IMR-90 (cell line): ENCODE results near the gene ACTMAP. TPM values are rescaled to one million over a fixed set of nuclear protein-coding genes. Genes with fewer than 3 reads are reported as not detected.

Source experiments
- ATAC-seq: fragments of 200-7000 bp; cut with Tn5 transposase; 2 replicates; pipeline ENCODE4 v1.9.1; 2020; ENCODE audit warnings: low read depth, mild to moderate bottlenecking, moderate library complexity
- BruUV-seq: library from RNA; stranded (reverse); fragments of 400-500 nt; replicated peaks from 2 replicates; lab custom pipeline; 2021; lab: Mats Ljungman, UMichigan
- CTCF ChIA-PET: fragments of 300-600 bp; formaldehyde crosslinking; extraction: SDS; loops from one replicate; lab custom pipeline; 2021; ENCODE audit warnings: antibody characterized with exemption; lab: Yijun Ruan, JAX
- POLR2A ChIA-PET: fragments of 300-600 bp; sonication (Branson Sonifier 250); formaldehyde crosslinking; loops from one replicate; lab custom pipeline; 2022; ENCODE audit warnings: antibody characterized with exemption; ENCODE audit not compliant: unreplicated experiment; lab: Charles Lee
- DNase-seq: peaks from one replicate; pipeline ENCODE4 v3.0.0; 2013
- H2AFZ ChIP-seq: replicated peaks from 2 replicates; pipeline ENCODE3; 2013; ENCODE audit warnings: low read length, mild to moderate bottlenecking; ENCODE audit not compliant: poor library complexity
- H2AK5ac ChIP-seq: 2 replicates; pipeline ENCODE4 v1.6.1; 2013; ENCODE audit warnings: low read depth, low read length, inconsistent platforms
- H2AK9ac ChIP-seq: replicated peaks from 2 replicates; pipeline ENCODE3; 2013; ENCODE audit warnings: mild to moderate bottlenecking, low read depth, low read length, moderate library complexity; ENCODE audit not compliant: poor library complexity
- H2BK120ac ChIP-seq: 2 replicates; pipeline ENCODE4 v1.6.1; 2013; ENCODE audit warnings: low read depth, low read length, inconsistent platforms
- H2BK15ac ChIP-seq: 3 replicates; pipeline ENCODE4 v1.6.1; 2013; ENCODE audit warnings: low read depth, low read length, inconsistent platforms
- H2BK20ac ChIP-seq: 2 replicates; pipeline ENCODE4 v1.6.1; 2013; ENCODE audit warnings: low read depth, mild to moderate bottlenecking, inconsistent platforms, low read length, moderate library complexity
- H2BK5ac ChIP-seq: 2 replicates; pipeline ENCODE4 v1.6.1; 2013; ENCODE audit warnings: mild to moderate bottlenecking, low read depth, low read length, inconsistent platforms; ENCODE audit not compliant: poor library complexity, severe bottlenecking
- H3K14ac ChIP-seq: replicated peaks from 2 replicates; pipeline ENCODE4 v1.6.1; 2013; ENCODE audit warnings: low read depth, low read length, inconsistent platforms
- H3K18ac ChIP-seq: 2 replicates; pipeline ENCODE4 v1.6.1; 2013; ENCODE audit warnings: low read depth, low read length, control low read depth
- H3K23ac ChIP-seq: 2 replicates; pipeline ENCODE4 v1.6.1; 2013; ENCODE audit warnings: low read depth, low read length, inconsistent platforms
- H3K27ac ChIP-seq: 2 replicates; pipeline ENCODE4 v1.5.1; 2013; ENCODE audit warnings: mild to moderate bottlenecking, control low read depth, low read length; ENCODE audit not compliant: insufficient read depth
- H3K27me3 ChIP-seq: 2 replicates; pipeline ENCODE4 v1.6.1; 2013; ENCODE audit warnings: low read length; ENCODE audit not compliant: control insufficient read depth, insufficient read depth
- H3K36me3 ChIP-seq: 2 replicates; pipeline ENCODE4 v1.6.1; 2013; ENCODE audit warnings: low read length, mixed read lengths; ENCODE audit not compliant: control insufficient read depth, insufficient read depth
- H3K4ac ChIP-seq: 2 replicates; pipeline ENCODE4 v1.6.1; 2013; ENCODE audit warnings: low read depth, low read length, inconsistent platforms
- H3K4me1 ChIP-seq: 2 replicates; pipeline ENCODE4 v1.6.1; 2013; ENCODE audit warnings: low read length, mixed read lengths; ENCODE audit not compliant: control insufficient read depth, insufficient read depth
- H3K4me2 ChIP-seq: 2 replicates; pipeline ENCODE4 v1.6.1; 2013; ENCODE audit warnings: low read depth, mild to moderate bottlenecking, control low read depth, low read length, moderate library complexity
- H3K4me3 ChIP-seq: 2 replicates; pipeline ENCODE4 v1.5.1; 2013; ENCODE audit warnings: low read depth, mild to moderate bottlenecking, control low read depth, low read length, moderate library complexity; ENCODE audit not compliant: insufficient read depth
- H3K56ac ChIP-seq: 2 replicates; pipeline ENCODE4 v1.6.1; 2013; ENCODE audit warnings: low read length, inconsistent platforms; ENCODE audit not compliant: insufficient read depth; ENCODE audit errors: extremely low read depth
- H3K79me1 ChIP-seq, 2 experiments: 2 replicates each; pipeline ENCODE4 v1.6.1; 2013; ENCODE audit warnings: low read length in 2 of 2, inconsistent platforms in 1 of 2, low read depth in 1 of 2
- H3K9ac ChIP-seq: 2 replicates; pipeline ENCODE4 v1.6.1; 2013; ENCODE audit warnings: low read depth, low read length, control low read depth
- H3K9me1 ChIP-seq: 2 replicates; pipeline ENCODE4 v1.6.1; 2013; ENCODE audit warnings: low read length, inconsistent platforms; ENCODE audit not compliant: insufficient read depth
- H3K9me3 ChIP-seq: 2 replicates; pipeline ENCODE4 v1.6.1; 2013; ENCODE audit warnings: low read length; ENCODE audit not compliant: control insufficient read depth, insufficient read depth
- H4K20me1 ChIP-seq: 2 replicates; pipeline ENCODE4 v1.6.1; 2013; ENCODE audit warnings: low read length, inconsistent platforms; ENCODE audit not compliant: insufficient read depth
- H4K5ac ChIP-seq: 2 replicates; pipeline ENCODE4 v1.6.1; 2013; ENCODE audit warnings: mild to moderate bottlenecking, low read depth, low read length, control low read depth
- H4K8ac ChIP-seq, 2 experiments: 2 replicates each; pipeline ENCODE4 v1.6.1; 2013; ENCODE audit warnings: low read depth in 2 of 2, low read length in 2 of 2, control low read depth in 1 of 2, inconsistent platforms in 1 of 2
- H4K91ac ChIP-seq: 2 replicates; pipeline ENCODE4 v1.6.1; 2013; ENCODE audit warnings: low read depth, low read length, inconsistent platforms; ENCODE audit not compliant: insufficient read depth
- BHLHE40 ChIP-seq: fragments of 150-350 bp; IDR thresholded peaks from 2 replicates; pipeline ENCODE4 v1.6.1; 2016; ENCODE audit warnings: mild to moderate bottlenecking, low read depth, low read length
- FOS ChIP-seq: fragments of 150-350 bp; IDR thresholded peaks from 2 replicates; pipeline ENCODE4 v1.6.1; 2016; ENCODE audit warnings: low read depth, low read length
- MAFK ChIP-seq: IDR thresholded peaks from 2 replicates; pipeline ENCODE4 v1.6.1; 2012; ENCODE audit warnings: low read depth, low read length, improper control_type of control experiment
- MAZ ChIP-seq: IDR thresholded peaks from 2 replicates; pipeline ENCODE4 v1.6.1; 2012; ENCODE audit warnings: low read depth, mild to moderate bottlenecking, low read length, improper control_type of control experiment, moderate library complexity, borderline replicate concordance
- MXI1 ChIP-seq: IDR thresholded peaks from 2 replicates; pipeline ENCODE4 v1.6.1; 2012; ENCODE audit warnings: low read depth, mild to moderate bottlenecking, low read length, moderate library complexity, borderline replicate concordance
- RCOR1 ChIP-seq: IDR thresholded peaks from 2 replicates; pipeline ENCODE4 v1.6.1; 2012; ENCODE audit warnings: mild to moderate bottlenecking, low read length, improper control_type of control experiment; ENCODE audit not compliant: insufficient replicate concordance
- RFX5 ChIP-seq: IDR thresholded peaks from 2 replicates; pipeline ENCODE4 v1.8.0; 2012; ENCODE audit warnings: low read depth, mild to moderate bottlenecking, low read length, moderate library complexity
- SMC3 ChIP-seq: fragments of 150-350 bp; IDR thresholded peaks from 2 replicates; pipeline ENCODE4 v1.6.1; 2016; ENCODE audit warnings: low read depth, mild to moderate bottlenecking, antibody characterized with exemption, low read length, moderate library complexity
- WGBS, 2 experiments: methylation state at CpG; one replicate each; pipeline versions ENCODE4 v1.1.5 to v1.1.7; 2013; ENCODE audit warnings: missing lambda C conversion rate in 2 of 2; ENCODE audit not compliant: insufficient read length in 1 of 2; ENCODE audit errors: extremely low coverage in 2 of 2; 5-methylcytosine and 5-hydroxymethylcytosine counted together
- dilution Hi-C: fragments of 300-500 bp; cut with HindIII; formaldehyde crosslinking; loops from one replicate; pipeline ENCODE4 v1.14.3; 2018; ENCODE audit warnings: low sequenced_read_pairs; ENCODE audit not compliant: unreplicated experiment
- in situ Hi-C: fragments of 300-500 bp; cut with MboI; formaldehyde crosslinking; loops from 3 replicates; pipeline ENCODE4 v1.14.3; 2019; ENCODE audit warnings: low sequenced_read_pairs, inconsistent platforms, mixed read lengths
- intact Hi-C: fragments of 100-400 bp; cut with micrococcal nuclease; formaldehyde crosslinking; loops from 2 replicates; pipeline ENCODE4 v1.10.0; 2022
- polyA plus RNA-seq, 3 experiments: library from polyadenylated mRNA; depleted of rRNA; stranded (reverse); fragments of >200 nt; gene quantifications; 2 replicates each; pipeline ENCODE4 v1.2.3, GENCODE V29; 2012; ENCODE audit warnings: low replicate concordance in 1 of 3
- total RNA-seq: library from RNA; depleted of rRNA; stranded (reverse); fragments of >200 nt; gene quantifications from 2 replicates; pipeline ENCODE4 v1.2.3, GENCODE V29; 2012
- TF ChIP-seq, protein P1 (sequence below): fragments of 150-350 bp; IDR thresholded peaks from 2 replicates; pipeline ENCODE4 v1.6.1; 2017; ENCODE audit warnings: mild to moderate bottlenecking, antibody characterized with exemption, low read length, low read depth
- TF ChIP-seq, protein P2 (sequence below): conservative IDR thresholded peaks from 2 replicates; pipeline ENCODE4 v1.5.1; 2012; ENCODE audit warnings: mild to moderate bottlenecking, low read depth, low read length, improper control_type of control experiment

The ACTMAP gene
- total and polyA plus RNA-seq, 2 of the 4 experiments (the other 2 are of a cell fraction): 0.54 to 5.4 TPM

DNA sequence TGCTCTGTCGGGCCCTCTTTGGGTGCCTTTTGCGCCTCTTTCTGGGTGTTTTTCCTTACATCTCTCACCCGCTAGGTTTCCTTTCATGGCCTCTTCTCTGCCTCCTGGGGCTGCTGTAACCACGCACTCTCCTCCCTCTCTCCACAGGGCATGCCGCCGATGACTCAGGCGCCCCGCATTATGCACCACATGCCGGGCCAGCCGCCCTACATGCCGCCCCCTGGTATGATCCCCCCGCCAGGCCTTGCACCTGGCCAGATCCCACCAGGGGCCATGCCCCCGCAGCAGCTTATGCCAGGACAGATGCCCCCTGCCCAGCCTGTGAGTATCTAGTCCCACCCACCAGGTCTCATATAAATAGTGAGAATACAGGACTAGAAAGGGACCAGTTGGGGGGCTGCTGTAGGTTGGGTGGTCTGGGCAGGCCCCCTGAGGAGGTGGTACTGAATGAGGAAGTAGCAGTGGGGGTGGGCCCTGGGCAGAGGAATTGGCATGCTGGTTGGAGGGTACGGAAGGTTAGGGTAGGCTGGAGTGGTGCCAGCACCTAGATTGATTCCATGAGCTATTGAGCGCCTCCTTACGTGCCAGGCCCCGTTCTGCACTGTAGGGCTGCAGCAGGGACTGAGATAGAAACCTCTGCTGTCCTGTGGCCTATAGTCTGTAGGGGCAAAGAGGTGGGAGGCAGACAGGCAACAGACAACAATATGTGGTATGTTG lies 12.6 kb upstream of the ACTMAP start:
- no peak overlapping the region for H3K18ac ChIP-seq
- H3K9ac ChIP-seq: no peak overlapping the region
- no peaks in the 10 kb centered on the region for H3K4me1 ChIP-seq
- H4K5ac ChIP-seq: no peak overlapping the region
- no peak overlapping the region for H2BK15ac ChIP-seq
- H2AFZ ChIP-seq: no peak overlapping the region
- TF ChIP-seq, protein P1, sequence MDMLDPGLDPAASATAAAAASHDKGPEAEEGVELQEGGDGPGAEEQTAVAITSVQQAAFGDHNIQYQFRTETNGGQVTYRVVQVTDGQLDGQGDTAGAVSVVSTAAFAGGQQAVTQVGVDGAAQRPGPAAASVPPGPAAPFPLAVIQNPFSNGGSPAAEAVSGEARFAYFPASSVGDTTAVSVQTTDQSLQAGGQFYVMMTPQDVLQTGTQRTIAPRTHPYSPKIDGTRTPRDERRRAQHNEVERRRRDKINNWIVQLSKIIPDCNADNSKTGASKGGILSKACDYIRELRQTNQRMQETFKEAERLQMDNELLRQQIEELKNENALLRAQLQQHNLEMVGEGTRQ: no peak
- TF ChIP-seq MAZ: no peak
- TF ChIP-seq RCOR1: no peak
- TF ChIP-seq, protein P2, sequence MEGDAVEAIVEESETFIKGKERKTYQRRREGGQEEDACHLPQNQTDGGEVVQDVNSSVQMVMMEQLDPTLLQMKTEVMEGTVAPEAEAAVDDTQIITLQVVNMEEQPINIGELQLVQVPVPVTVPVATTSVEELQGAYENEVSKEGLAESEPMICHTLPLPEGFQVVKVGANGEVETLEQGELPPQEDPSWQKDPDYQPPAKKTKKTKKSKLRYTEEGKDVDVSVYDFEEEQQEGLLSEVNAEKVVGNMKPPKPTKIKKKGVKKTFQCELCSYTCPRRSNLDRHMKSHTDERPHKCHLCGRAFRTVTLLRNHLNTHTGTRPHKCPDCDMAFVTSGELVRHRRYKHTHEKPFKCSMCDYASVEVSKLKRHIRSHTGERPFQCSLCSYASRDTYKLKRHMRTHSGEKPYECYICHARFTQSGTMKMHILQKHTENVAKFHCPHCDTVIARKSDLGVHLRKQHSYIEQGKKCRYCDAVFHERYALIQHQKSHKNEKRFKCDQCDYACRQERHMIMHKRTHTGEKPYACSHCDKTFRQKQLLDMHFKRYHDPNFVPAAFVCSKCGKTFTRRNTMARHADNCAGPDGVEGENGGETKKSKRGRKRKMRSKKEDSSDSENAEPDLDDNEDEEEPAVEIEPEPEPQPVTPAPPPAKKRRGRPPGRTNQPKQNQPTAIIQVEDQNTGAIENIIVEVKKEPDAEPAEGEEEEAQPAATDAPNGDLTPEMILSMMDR: no peak
- TF ChIP-seq RFX5: no peak
- TF ChIP-seq FOS: no peak
- no peak for TF ChIP-seq MXI1
- TF ChIP-seq MAFK: no peak
- TF ChIP-seq BHLHE40: no peak
- no peak for TF ChIP-seq SMC3
- CTCF ChIA-PET: no interaction called here
- H4K8ac ChIP-seq: no peak overlapping the region
- H2AK9ac ChIP-seq: no peak overlapping the region
- no peaks in the 10 kb centered on the region for H3K9me1 ChIP-seq
- H3K27me3 ChIP-seq: no peaks in the 10 kb centered on the region
- 89% methylated on average over 7 of the region's 17 CpGs; no CpG with 5 or more reads in 1 of the 2 experiments for WGBS, 2 experiments
- no peak overlapping the region for H3K14ac ChIP-seq
- no peak overlapping the region for H2BK5ac ChIP-seq
- no peak overlapping the region for H2BK120ac ChIP-seq
- H3K27ac ChIP-seq: no peak overlapping the region
- ATAC-seq (no peak), DNase-seq (no peak)
- dilution Hi-C loops (no loop called here), in situ Hi-C loops (no loop called here), intact Hi-C loops (no loop called here)
- peaks cover 80% of the 10 kb centered on the region for H3K36me3 ChIP-seq
- POLR2A ChIA-PET: no interaction called here
- H3K23ac ChIP-seq: no peak overlapping the region
- no peak overlapping the region for H2BK20ac ChIP-seq
- H4K91ac ChIP-seq: no peak overlapping the region
- BruUV-seq: no TSS peak
- peaks cover 8% of the 10 kb centered on the region for H4K20me1 ChIP-seq
- H3K56ac ChIP-seq: no peak overlapping the region
- no peak overlapping the region for H3K4ac ChIP-seq
- H2AK5ac ChIP-seq: no peak overlapping the region
- H3K9me3 ChIP-seq: no peaks in the 10 kb centered on the region
- no peak overlapping the region for H3K4me3 ChIP-seq
- H3K79me1 ChIP-seq: peaks cover 26 to 39% of the 10 kb centered on the region in 2 experiments
- H3K4me2 ChIP-seq: no peak overlapping the region
